Measurements from ENCODE around the gene FSTL5. TPM values are rescaled to one million over a fixed set of nuclear protein-coding genes. Genes with fewer than 3 reads are reported as not detected.

FSTL5 gene
- total and polyA plus RNA-seq, 4 experiments from 2014 or later = not detected

GRCh38 chr4:161336016-161336530 lies 827.7 kb downstream of the FSTL5 start:
- Histone ChIP-seq H3K36me3 (ENCODE audit: insufficient read depth, low read length) (no peaks in the 10 kb centered on the region), H3K9me3 (ENCODE audit: control insufficient read depth in 1 of 2, low read length in 2 of 2) (no peaks in the 10 kb centered on the region), H3K4me3 (ENCODE audit: low read length in 2 of 2) (no peak overlapping the region), H3K4me1 (ENCODE audit: insufficient read depth, low read length) (no peaks in the 10 kb centered on the region), H3K27ac (ENCODE audit: low read depth, low read length) (no peak overlapping the region), H3K27me3 (ENCODE audit: insufficient read depth, low read length) (no peaks in the 10 kb centered on the region)
- H3K4me3 Mint-ChIP-seq = no peak overlapping the region
- intact Hi-C loops (cut with micrococcal nuclease) = no loop called here
- H3K36me3 Mint-ChIP-seq = no peaks in the 10 kb centered on the region
- ChIA-PET CTCF (ENCODE audit: partially characterized antibody) (no interaction called here), POLR2A (ENCODE audit: partially characterized antibody) (no interaction called here)
- H3K4me1 Mint-ChIP-seq = no peaks in the 10 kb centered on the region
- H3K9me3 Mint-ChIP-seq = peaks cover 0 to 17% (median 3%) of the 10 kb centered on the region in 8 donors
- H3K27me3 Mint-ChIP-seq = no peaks in the 10 kb centered on the region
- H3K27ac Mint-ChIP-seq = no peak overlapping the region
- no peak for DNase-seq

Measured in CD4-positive, alpha-beta memory T cell (primary cell).